ENCODE data around the gene SPTLC2. TPM values are rescaled to one million over a fixed set of nuclear protein-coding genes. Genes with fewer than 3 reads are reported as not detected.

Gene SPTLC2
- total RNA-seq, 1 donor from 2014 or later = 12.3 TPM

GRCh38 chr14:77495334-77495733 lies 121.1 kb downstream of the SPTLC2 start:
- Histone ChIP-seq H3K4me1 (peaks cover 4% of the 10 kb centered on the region), H3K4me3 (no peak overlapping the region), H3K9me3 (ENCODE audit: low read depth) (no peaks in the 10 kb centered on the region), H3K27me3 (peaks cover 43% of the 10 kb centered on the region), H3K27ac (no peak overlapping the region), H4K20me1 (ENCODE audit: low read depth) (no peaks in the 10 kb centered on the region), H3K4me2 (no peak overlapping the region), H3F3A (ENCODE audit: low read depth) (no peaks in the 10 kb centered on the region), H3K36me3 (no peaks in the 10 kb centered on the region), H3K9ac (no peak overlapping the region), H3K79me2 (ENCODE audit: low read depth) (no peaks in the 10 kb centered on the region), H2AFZ (replicated peaks) (no peak overlapping the region)
- TF ChIP-seq EZH2phosphoT487 (IDR thresholded peaks at IDR 0.05) (no peak), CTCF (IDR thresholded peaks at IDR 0.05) (no peak), EZH2 (IDR thresholded peaks at IDR 0.05) (no peak)
- no peak overlapping the region for H3K4me3 Mint-ChIP-seq
- H3K27ac Mint-ChIP-seq = no peak overlapping the region
- H3K36me3 Mint-ChIP-seq = no peaks in the 10 kb centered on the region
- peaks cover 24% of the 10 kb centered on the region for H3K27me3 Mint-ChIP-seq (ENCODE audit: insufficient read depth, low read depth)
- no peaks in the 10 kb centered on the region for H3K9me3 Mint-ChIP-seq
- DNase-seq (ENCODE audit: low spot score) = no peak
- H3K4me1 Mint-ChIP-seq = no peaks in the 10 kb centered on the region

- H3K27ac ChIP-seq = no peak overlapping the region
- no peak overlapping the region for H2AFZ ChIP-seq (replicated peaks)
- Mint-ChIP-seq H3K36me3 (no peaks in the 10 kb centered on the region), H3K4me1 (no peaks in the 10 kb centered on the region), H3K27me3 (ENCODE audit: insufficient read depth, low read depth) (peaks cover 9% of the 10 kb centered on the region), H3K4me3 (no peak overlapping the region), H3K27ac (no peak overlapping the region), H3K9me3 (no peaks in the 10 kb centered on the region)
- no peak overlapping the region for H3K4me3 ChIP-seq
- no peaks in the 10 kb centered on the region for H3K4me1 ChIP-seq
- H3K4me2 ChIP-seq = no peak overlapping the region
- no peak overlapping the region for H3K9ac ChIP-seq
- H3K27me3 ChIP-seq = peaks cover under 1% of the 10 kb centered on the region
- H3K36me3 ChIP-seq = no peaks in the 10 kb centered on the region
- H3K79me2 ChIP-seq (ENCODE audit: low read depth) = no peaks in the 10 kb centered on the region
- DNase-seq (ENCODE audit: low spot score) = no peak
- no peaks in the 10 kb centered on the region for H4K20me1 ChIP-seq (ENCODE audit: low read depth)
- H3F3A ChIP-seq (ENCODE audit: low read depth) = no peaks in the 10 kb centered on the region
- H3K9me3 ChIP-seq (ENCODE audit: low read depth) = no peaks in the 10 kb centered on the region
- TF ChIP-seq EZH2 (IDR thresholded peaks at IDR 0.05) (no peak), EZH2phosphoT487 (IDR thresholded peaks at IDR 0.05) (no peak), CTCF (IDR thresholded peaks at IDR 0.05) (no peak)
Observed at GRCh38 chr14:77491056-77491455, 125.4 kb downstream of the SPTLC2 start.

- H3K9ac ChIP-seq = no peak overlapping the region
- Mint-ChIP-seq H3K27ac (no peak overlapping the region), H3K9me3 (no peaks in the 10 kb centered on the region), H3K27me3 (ENCODE audit: insufficient read depth, low read depth) (peaks cover 6% of the 10 kb centered on the region), H3K4me3 (no peak overlapping the region), H3K4me1 (no peaks in the 10 kb centered on the region), H3K36me3 (no peaks in the 10 kb centered on the region)
- H3K9me3 ChIP-seq (ENCODE audit: low read depth) = no peaks in the 10 kb centered on the region
- H2AFZ ChIP-seq (replicated peaks) = no peak overlapping the region
- H3K27me3 ChIP-seq = no peaks in the 10 kb centered on the region
- no peak overlapping the region for H3K4me3 ChIP-seq
- no peak for DNase-seq (ENCODE audit: low spot score)
- H3F3A ChIP-seq (ENCODE audit: low read depth) = no peaks in the 10 kb centered on the region
- no peak overlapping the region for H3K27ac ChIP-seq
- H3K4me1 ChIP-seq = no peaks in the 10 kb centered on the region
- no peaks in the 10 kb centered on the region for H4K20me1 ChIP-seq (ENCODE audit: low read depth)
- no peaks in the 10 kb centered on the region for H3K36me3 ChIP-seq
- no peaks in the 10 kb centered on the region for H3K79me2 ChIP-seq (ENCODE audit: low read depth)
- TF ChIP-seq CTCF (IDR thresholded peaks at IDR 0.05) (no peak), EZH2phosphoT487 (IDR thresholded peaks at IDR 0.05) (no peak), EZH2 (IDR thresholded peaks at IDR 0.05) (no peak)
- no peak overlapping the region for H3K4me2 ChIP-seq
Observed at GRCh38 chr14:77490347-77490986, 126.0 kb downstream of the SPTLC2 start.
